ENCODE measurements around the gene IQCH.

Gene IQCH

GRCh38 chr15:67479781-67480505, 225.4 kb downstream of the IQCH start:
- no peak overlapping the region for H3K27ac ChIP-seq (ENCODE audit: low read depth in 2 of 2, low read length in 2 of 2)
- no peaks in the 10 kb centered on the region for H3K36me3 ChIP-seq (ENCODE audit: control insufficient read depth in 2 of 2, insufficient read depth in 2 of 2, low read length in 2 of 2)
- no peak overlapping the region for H3K4me3 ChIP-seq (ENCODE audit: low read length in 2 of 2)
- no peaks in the 10 kb centered on the region for H3K9me3 ChIP-seq (ENCODE audit: control insufficient read depth in 2 of 2, low read length in 2 of 2)
- no peak overlapping the region for H3K9ac ChIP-seq (ENCODE audit: low read depth in 1 of 2, low read length in 2 of 2)
- no peaks in the 10 kb centered on the region for H3K27me3 ChIP-seq (ENCODE audit: control insufficient read depth in 2 of 2, insufficient read depth in 2 of 2, low read length in 2 of 2)
- no peaks in the 10 kb centered on the region for H3K4me1 ChIP-seq (ENCODE audit: control insufficient read depth in 2 of 2, insufficient read depth in 2 of 2, low read length in 2 of 2)

- H3K36me3 ChIP-seq (ENCODE audit: control insufficient read depth in 2 of 2, insufficient read depth in 2 of 2, low read length in 2 of 2): no peaks in the 10 kb centered on the region
- no peak overlapping the region for H3K4me3 ChIP-seq (ENCODE audit: low read length in 2 of 2)
- no peak overlapping the region for H3K27ac ChIP-seq (ENCODE audit: low read depth in 2 of 2, low read length in 2 of 2)
- H3K9me3 ChIP-seq (ENCODE audit: control insufficient read depth in 2 of 2, low read length in 2 of 2): no peaks in the 10 kb centered on the region
- H3K9ac ChIP-seq (ENCODE audit: low read depth in 1 of 2, low read length in 2 of 2): no peak overlapping the region
- no peaks in the 10 kb centered on the region for H3K4me1 ChIP-seq (ENCODE audit: control insufficient read depth in 2 of 2, insufficient read depth in 2 of 2, low read length in 2 of 2)
- H3K27me3 ChIP-seq (ENCODE audit: control insufficient read depth in 2 of 2, insufficient read depth in 2 of 2, low read length in 2 of 2): no peaks in the 10 kb centered on the region
Observed at GRCh38 chr15:67480741-67481140, 226.2 kb downstream of the IQCH start.

- no peaks in the 10 kb centered on the region for H3K36me3 ChIP-seq (ENCODE audit: control insufficient read depth in 2 of 2, insufficient read depth in 2 of 2, low read length in 2 of 2)
- H3K9ac ChIP-seq (ENCODE audit: low read depth in 1 of 2, low read length in 2 of 2): no peak overlapping the region
- no peak overlapping the region for H3K4me3 ChIP-seq (ENCODE audit: low read length in 2 of 2)
- H3K4me1 ChIP-seq (ENCODE audit: control insufficient read depth in 2 of 2, insufficient read depth in 2 of 2, low read length in 2 of 2): no peaks in the 10 kb centered on the region
- no peak overlapping the region for H3K27ac ChIP-seq (ENCODE audit: low read depth in 2 of 2, low read length in 2 of 2)
- H3K9me3 ChIP-seq (ENCODE audit: control insufficient read depth in 2 of 2, low read length in 2 of 2): no peaks in the 10 kb centered on the region
- no peaks in the 10 kb centered on the region for H3K27me3 ChIP-seq (ENCODE audit: control insufficient read depth in 2 of 2, insufficient read depth in 2 of 2, low read length in 2 of 2)
Observed at GRCh38 chr15:67481680-67482079, 227.1 kb downstream of the IQCH start.

GRCh38 chr15:67495585-67495984, 241.0 kb downstream of the IQCH start:
- H3K9ac ChIP-seq (ENCODE audit: low read depth in 1 of 2, low read length in 2 of 2): no peak overlapping the region
- no peaks in the 10 kb centered on the region for H3K9me3 ChIP-seq (ENCODE audit: control insufficient read depth in 2 of 2, low read length in 2 of 2)
- no peaks in the 10 kb centered on the region for H3K4me1 ChIP-seq (ENCODE audit: control insufficient read depth in 2 of 2, insufficient read depth in 2 of 2, low read length in 2 of 2)
- no peak overlapping the region for H3K4me3 ChIP-seq (ENCODE audit: low read length in 2 of 2)
- no peak overlapping the region for H3K27ac ChIP-seq (ENCODE audit: low read depth in 2 of 2, low read length in 2 of 2)
- no peaks in the 10 kb centered on the region for H3K36me3 ChIP-seq (ENCODE audit: control insufficient read depth in 2 of 2, insufficient read depth in 2 of 2, low read length in 2 of 2)
- no peaks in the 10 kb centered on the region for H3K27me3 ChIP-seq (ENCODE audit: control insufficient read depth in 2 of 2, insufficient read depth in 2 of 2, low read length in 2 of 2)

- Histone ChIP-seq H3K27ac (ENCODE audit: low read depth in 2 of 2, low read length in 2 of 2) (no peak overlapping the region), H3K36me3 (ENCODE audit: control insufficient read depth in 2 of 2, insufficient read depth in 2 of 2, low read length in 2 of 2) (no peaks in the 10 kb centered on the region), H3K4me3 (ENCODE audit: low read length in 2 of 2) (no peak overlapping the region), H3K9me3 (ENCODE audit: control insufficient read depth in 2 of 2, low read length in 2 of 2) (no peaks in the 10 kb centered on the region), H3K27me3 (ENCODE audit: control insufficient read depth in 2 of 2, insufficient read depth in 2 of 2, low read length in 2 of 2) (no peaks in the 10 kb centered on the region), H3K9ac (ENCODE audit: low read depth in 1 of 2, low read length in 2 of 2) (no peak overlapping the region), H3K4me1 (ENCODE audit: control insufficient read depth in 2 of 2, insufficient read depth in 2 of 2, low read length in 2 of 2) (no peaks in the 10 kb centered on the region)
Observed at GRCh38 chr15:67501177-67501835, 246.7 kb downstream of the IQCH start.

GRCh38 chr15:67501836-67502461, 247.4 kb downstream of the IQCH start:
- Histone ChIP-seq H3K27ac (ENCODE audit: low read depth in 2 of 2, low read length in 2 of 2) (no peak overlapping the region), H3K4me3 (ENCODE audit: low read length in 2 of 2) (no peak overlapping the region), H3K36me3 (ENCODE audit: control insufficient read depth in 2 of 2, insufficient read depth in 2 of 2, low read length in 2 of 2) (no peaks in the 10 kb centered on the region), H3K27me3 (ENCODE audit: control insufficient read depth in 2 of 2, insufficient read depth in 2 of 2, low read length in 2 of 2) (no peaks in the 10 kb centered on the region), H3K9me3 (ENCODE audit: control insufficient read depth in 2 of 2, low read length in 2 of 2) (no peaks in the 10 kb centered on the region), H3K4me1 (ENCODE audit: control insufficient read depth in 2 of 2, insufficient read depth in 2 of 2, low read length in 2 of 2) (no peaks in the 10 kb centered on the region), H3K9ac (ENCODE audit: low read depth in 1 of 2, low read length in 2 of 2) (no peak overlapping the region)

- Histone ChIP-seq H3K27me3 (ENCODE audit: control insufficient read depth in 2 of 2, insufficient read depth in 2 of 2, low read length in 2 of 2) (no peaks in the 10 kb centered on the region), H3K36me3 (ENCODE audit: control insufficient read depth in 2 of 2, insufficient read depth in 2 of 2, low read length in 2 of 2) (no peaks in the 10 kb centered on the region), H3K27ac (ENCODE audit: low read depth in 2 of 2, low read length in 2 of 2) (no peak overlapping the region), H3K4me3 (ENCODE audit: low read length in 2 of 2) (no peak overlapping the region), H3K9me3 (ENCODE audit: control insufficient read depth in 2 of 2, low read length in 2 of 2) (no peaks in the 10 kb centered on the region), H3K4me1 (ENCODE audit: control insufficient read depth in 2 of 2, insufficient read depth in 2 of 2, low read length in 2 of 2) (no peaks in the 10 kb centered on the region), H3K9ac (ENCODE audit: low read depth in 1 of 2, low read length in 2 of 2) (no peak overlapping the region)
Observed at GRCh38 chr15:67504056-67504455, 249.5 kb downstream of the IQCH start.

- Histone ChIP-seq H3K9me3 (ENCODE audit: control insufficient read depth in 2 of 2, low read length in 2 of 2) (no peaks in the 10 kb centered on the region), H3K36me3 (ENCODE audit: control insufficient read depth in 2 of 2, insufficient read depth in 2 of 2, low read length in 2 of 2) (no peaks in the 10 kb centered on the region), H3K9ac (ENCODE audit: low read depth in 1 of 2, low read length in 2 of 2) (no peak overlapping the region), H3K27ac (ENCODE audit: low read depth in 2 of 2, low read length in 2 of 2) (no peak overlapping the region), H3K4me1 (ENCODE audit: control insufficient read depth in 2 of 2, insufficient read depth in 2 of 2, low read length in 2 of 2) (no peaks in the 10 kb centered on the region), H3K4me3 (ENCODE audit: low read length in 2 of 2) (no peak overlapping the region), H3K27me3 (ENCODE audit: control insufficient read depth in 2 of 2, insufficient read depth in 2 of 2, low read length in 2 of 2) (no peaks in the 10 kb centered on the region)
Observed at GRCh38 chr15:67504796-67505195, 250.2 kb downstream of the IQCH start.

- no peaks in the 10 kb centered on the region for H3K27me3 ChIP-seq (ENCODE audit: control insufficient read depth in 2 of 2, insufficient read depth in 2 of 2, low read length in 2 of 2)
- no peaks in the 10 kb centered on the region for H3K4me1 ChIP-seq (ENCODE audit: control insufficient read depth in 2 of 2, insufficient read depth in 2 of 2, low read length in 2 of 2)
- no peaks in the 10 kb centered on the region for H3K36me3 ChIP-seq (ENCODE audit: control insufficient read depth in 2 of 2, insufficient read depth in 2 of 2, low read length in 2 of 2)
- no peak overlapping the region for H3K4me3 ChIP-seq (ENCODE audit: low read length in 2 of 2)
- H3K9me3 ChIP-seq (ENCODE audit: control insufficient read depth in 2 of 2, low read length in 2 of 2): no peaks in the 10 kb centered on the region
- H3K27ac ChIP-seq (ENCODE audit: low read depth in 2 of 2, low read length in 2 of 2): no peak overlapping the region
- no peak overlapping the region for H3K9ac ChIP-seq (ENCODE audit: low read depth in 1 of 2, low read length in 2 of 2)
Observed at GRCh38 chr15:67505675-67506572, 251.3 kb downstream of the IQCH start.
